Endothelial cell of umbilical vein (primary cell): Measurements from ENCODE around the gene RFX2. TPM values are rescaled to one million over a fixed set of nuclear protein-coding genes. Genes with fewer than 3 reads are reported as not detected.

Experiments used
- BruUV-seq: library from RNA; stranded (reverse); fragments of 400-500 nt; replicated peaks from 2 replicates; lab custom pipeline; 2021; lab: Mats Ljungman, UMichigan
- CTCF ChIA-PET: fragments of 300-600, 350-600 bp; sonication (Branson Sonifier 250); formaldehyde crosslinking; loops from one replicate; lab custom pipeline; 2021; ENCODE audit warnings: antibody characterized with exemption, inconsistent platforms; lab: Charles Lee
- POLR2A ChIA-PET: fragments of 300-600, 350-600 bp; sonication (Branson Sonifier 250); formaldehyde crosslinking; loops from one replicate; lab custom pipeline; 2021; ENCODE audit warnings: antibody characterized with exemption, inconsistent platforms; lab: Charles Lee
- DNase-seq: peaks from one replicate; pipeline ENCODE4 v3.0.0-alpha.2; 2011; ENCODE audit warnings: low read depth, low spot score
- FAIRE-seq: peaks from 2 replicates; lab custom pipeline; 2011; peaks lifted over from hg19 to GRCh38; lab: Jason Lieb, UNC
- H2AFZ ChIP-seq: 2 replicates; pipeline ENCODE4 v1.6.0; 2012; ENCODE audit warnings: low read depth, low read length, control low read depth, inconsistent platforms
- H3K27ac ChIP-seq: 2 replicates; pipeline ENCODE4 v1.5.1; 2011; ENCODE audit warnings: low read depth, mild to moderate bottlenecking, control low read depth, low read length, moderate library complexity; ENCODE audit not compliant: insufficient read depth
- H3K27me3 ChIP-seq, 2 experiments: 2 replicates each; pipeline versions ENCODE4 v1.6.0 to v1.6.1; 2011; ENCODE audit warnings: low read length in 2 of 2, mixed read lengths in 1 of 2; ENCODE audit not compliant: control insufficient read depth in 2 of 2, insufficient read depth in 2 of 2
- H3K36me3 ChIP-seq, 2 experiments: 2 replicates in 1 of 2; 3 replicates in 1 of 2; pipeline ENCODE4 v1.5.1; 2011; ENCODE audit warnings: low read length in 2 of 2, mild to moderate bottlenecking in 1 of 2, moderate library complexity in 1 of 2; ENCODE audit not compliant: control insufficient read depth in 2 of 2, insufficient read depth in 2 of 2; ENCODE audit errors: extremely low read depth in 1 of 2
- H3K4me1 ChIP-seq: 3 replicates; pipeline ENCODE4 v1.5.1; 2011; ENCODE audit warnings: mild to moderate bottlenecking, low read length; ENCODE audit not compliant: control insufficient read depth, insufficient read depth; ENCODE audit errors: extremely low read depth
- H3K4me2 ChIP-seq: 2 replicates; pipeline ENCODE4 v1.6.1; 2011; ENCODE audit warnings: low read length, control low read depth, mixed read lengths; ENCODE audit not compliant: insufficient read depth
- H3K4me3 ChIP-seq, 3 experiments: fragments of 200-600 bp in 1 of 3; sonication (generic), shearing (Covaris generic) in 1 of 3; replicated peaks in 1 of 3; 2 replicates each; pipeline ENCODE4 v1.5.1; 2011 to 2016; ENCODE audit warnings: control low read depth in 3 of 3, low read length in 3 of 3, mild to moderate bottlenecking in 2 of 3, inconsistent platforms in 1 of 3, low read depth in 1 of 3, moderate library complexity in 1 of 3; ENCODE audit not compliant: insufficient read depth in 1 of 3
- H3K79me2 ChIP-seq: 2 replicates; pipeline ENCODE4 v1.6.0; 2012; ENCODE audit warnings: low read length, inconsistent platforms; ENCODE audit not compliant: control insufficient read depth, insufficient read depth
- H3K9ac ChIP-seq: replicated peaks from 2 replicates; pipeline ENCODE3; 2011; ENCODE audit warnings: low read length, control low read depth; ENCODE audit not compliant: insufficient read depth; ENCODE audit errors: extremely low read depth
- H3K9me1 ChIP-seq: replicated peaks from 3 replicates; pipeline ENCODE4 v1.6.0; 2011; ENCODE audit warnings: mild to moderate bottlenecking, low read length; ENCODE audit not compliant: control insufficient read depth, insufficient read depth; ENCODE audit errors: extremely low read depth
- H3K9me3 ChIP-seq: replicated peaks from 2 replicates; pipeline ENCODE4 v1.5.1; 2012; ENCODE audit warnings: low read length, inconsistent platforms; ENCODE audit not compliant: control insufficient read depth, insufficient read depth
- H4K20me1 ChIP-seq: replicated peaks from 2 replicates; pipeline ENCODE3; 2011; ENCODE audit warnings: mild to moderate bottlenecking, low read length; ENCODE audit not compliant: control insufficient read depth, insufficient read depth; ENCODE audit errors: extremely low read depth
- EZH2 ChIP-seq: IDR thresholded peaks from 2 replicates; pipeline ENCODE4 v1.6.1; 2012; ENCODE audit warnings: borderline replicate concordance, low read depth, mild to moderate bottlenecking, moderate library complexity, low read length, inconsistent platforms; ENCODE audit not compliant: severe bottlenecking
- FOS ChIP-seq: IDR thresholded peaks from 2 replicates; pipeline ENCODE4 v1.6.1; 2011; ENCODE audit warnings: mild to moderate bottlenecking, low read length, moderate library complexity, borderline replicate concordance; ENCODE audit not compliant: insufficient read depth
- GATA2 ChIP-seq: IDR thresholded peaks from 2 replicates; pipeline ENCODE4 v1.7.0; 2011; ENCODE audit warnings: low read depth, mild to moderate bottlenecking, moderate library complexity, mixed read lengths, low read length; ENCODE audit not compliant: insufficient read length, insufficient read depth
- JUN ChIP-seq: IDR thresholded peaks from 2 replicates; pipeline ENCODE4 v1.6.1; 2011; ENCODE audit warnings: borderline replicate concordance, low read depth; ENCODE audit not compliant: insufficient read length, insufficient read depth
- MYC ChIP-seq: IDR thresholded peaks from one replicate; pipeline ENCODE4 v1.6.1; 2011; ENCODE audit warnings: mild to moderate bottlenecking, low read depth, low read length
- POLR2A ChIP-seq: IDR thresholded peaks from 2 replicates; pipeline ENCODE4 v1.6.1; 2012; ENCODE audit warnings: low read depth, mild to moderate bottlenecking, control low read depth, low read length
- POLR2AphosphoS5 ChIP-seq: IDR thresholded peaks from 2 replicates; pipeline ENCODE4 v1.6.1; 2012; ENCODE audit warnings: low read depth, mild to moderate bottlenecking, control low read depth, low read length, moderate library complexity; ENCODE audit not compliant: insufficient read depth
- dilution Hi-C: fragments of 300-500 bp; cut with MboI; formaldehyde crosslinking; loops from one replicate; pipeline ENCODE4 v1.15.0; 2019; ENCODE audit warnings: low sequenced_read_pairs; ENCODE audit not compliant: extremely low pct_ligation_motif_present
- intact Hi-C: fragments of 100-400 bp; cut with micrococcal nuclease; formaldehyde crosslinking; loops from one replicate; pipeline ENCODE4 v1.10.0; 2022
- polyA plus RNA-seq, 4 experiments: library from polyadenylated mRNA; depleted of rRNA in 3 of 4; stranded (reverse) in 3 of 4; unstranded in 1 of 4; fragments of >200 nt; gene quantifications; 2 replicates each; pipeline versions ENCODE4 v1.2.1 to v1.2.3, GENCODE V29; 2011 to 2012; ENCODE audit warnings: missing spikeins in 1 of 4
- total RNA-seq: library from RNA; stranded (reverse); gene quantifications from 2 replicates; pipeline ENCODE4 v1.2.3, GENCODE V29; 2021
- TF ChIP-seq, protein P1 (sequence below): IDR thresholded peaks from 2 replicates; pipeline ENCODE4 v1.6.1; 2011; ENCODE audit not compliant: insufficient read depth, insufficient read length
- TF ChIP-seq, protein P2 (sequence below), 2 donors: IDR thresholded peaks; 1 replicate in 1 of 2; 2 replicates in 1 of 2; pipeline ENCODE4 v1.5.1; 2011; ENCODE audit warnings: low read length in 2 of 2, mild to moderate bottlenecking in 2 of 2, moderate library complexity in 2 of 2, control low read depth in 1 of 2, inconsistent platforms in 1 of 2, low read depth in 1 of 2; ENCODE audit not compliant: insufficient read depth in 1 of 2; ENCODE audit errors: extremely low read depth in 1 of 2

Gene RFX2
- total and polyA plus RNA-seq, 2 donors (not counting 3 experiments of a cell fraction or from before 2014, with no cell fraction given): 16.1 to 19.0 TPM

DNA sequence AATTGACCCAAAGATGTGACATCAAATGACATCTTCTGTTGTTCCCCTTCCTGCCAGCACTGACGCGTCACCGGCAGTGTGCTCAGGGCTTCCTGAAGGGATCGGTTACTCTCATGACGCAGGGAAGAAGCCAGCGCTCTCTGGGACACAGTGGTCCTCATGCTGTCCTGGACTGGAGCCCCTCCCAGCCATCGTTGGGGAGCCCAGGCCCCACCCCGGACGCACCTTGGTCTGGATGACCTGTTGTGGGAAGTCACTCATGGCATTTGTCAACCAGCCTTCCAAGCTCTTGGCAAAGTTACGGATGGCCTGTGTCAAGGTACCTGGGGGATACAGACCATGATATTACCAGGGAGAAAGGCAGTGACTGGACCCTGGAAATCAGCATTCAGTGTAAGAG, 106.3 kb downstream of the RFX2 start:
- POLR2A ChIA-PET: no interaction called here
- H3K9me3 ChIP-seq: no peaks in the 10 kb centered on the region
- H3K9me1 ChIP-seq: no peaks in the 10 kb centered on the region
- H3K36me3 ChIP-seq: peaks cover 3 to 9% of the 10 kb centered on the region in 2 experiments
- H3K79me2 ChIP-seq: no peaks in the 10 kb centered on the region
- no peak overlapping the region for H3K4me2 ChIP-seq
- TF ChIP-seq, protein P1, sequence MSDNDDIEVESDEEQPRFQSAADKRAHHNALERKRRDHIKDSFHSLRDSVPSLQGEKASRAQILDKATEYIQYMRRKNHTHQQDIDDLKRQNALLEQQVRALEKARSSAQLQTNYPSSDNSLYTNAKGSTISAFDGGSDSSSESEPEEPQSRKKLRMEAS: no peak
- TF ChIP-seq POLR2A: no peak
- no peak for TF ChIP-seq FOS
- TF ChIP-seq GATA2: no peak
- no peak for TF ChIP-seq EZH2
- TF ChIP-seq JUN: no peak
- no peak for TF ChIP-seq POLR2AphosphoS5
- TF ChIP-seq, protein P2, sequence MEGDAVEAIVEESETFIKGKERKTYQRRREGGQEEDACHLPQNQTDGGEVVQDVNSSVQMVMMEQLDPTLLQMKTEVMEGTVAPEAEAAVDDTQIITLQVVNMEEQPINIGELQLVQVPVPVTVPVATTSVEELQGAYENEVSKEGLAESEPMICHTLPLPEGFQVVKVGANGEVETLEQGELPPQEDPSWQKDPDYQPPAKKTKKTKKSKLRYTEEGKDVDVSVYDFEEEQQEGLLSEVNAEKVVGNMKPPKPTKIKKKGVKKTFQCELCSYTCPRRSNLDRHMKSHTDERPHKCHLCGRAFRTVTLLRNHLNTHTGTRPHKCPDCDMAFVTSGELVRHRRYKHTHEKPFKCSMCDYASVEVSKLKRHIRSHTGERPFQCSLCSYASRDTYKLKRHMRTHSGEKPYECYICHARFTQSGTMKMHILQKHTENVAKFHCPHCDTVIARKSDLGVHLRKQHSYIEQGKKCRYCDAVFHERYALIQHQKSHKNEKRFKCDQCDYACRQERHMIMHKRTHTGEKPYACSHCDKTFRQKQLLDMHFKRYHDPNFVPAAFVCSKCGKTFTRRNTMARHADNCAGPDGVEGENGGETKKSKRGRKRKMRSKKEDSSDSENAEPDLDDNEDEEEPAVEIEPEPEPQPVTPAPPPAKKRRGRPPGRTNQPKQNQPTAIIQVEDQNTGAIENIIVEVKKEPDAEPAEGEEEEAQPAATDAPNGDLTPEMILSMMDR (IDR thresholded peaks at IDR 0.05; ENCODE audit: extremely low read depth in 1 of 2, insufficient read depth in 1 of 2, low read depth in 1 of 2, low read length in 2 of 2): no peak
- TF ChIP-seq MYC: no peak
- dilution Hi-C loops: no loop called here
- CTCF ChIA-PET: no interaction called here
- no peak overlapping the region for H2AFZ ChIP-seq
- H3K27me3 ChIP-seq: no peaks in the 10 kb centered on the region
- H3K4me3 ChIP-seq: no peak overlapping the region
- H3K9ac ChIP-seq: no peak overlapping the region
- DNase-seq (no peak), FAIRE-seq (no peak)
- no peaks in the 10 kb centered on the region for H3K4me1 ChIP-seq
- H4K20me1 ChIP-seq: no peaks in the 10 kb centered on the region
- intact Hi-C loops: no loop called here
- no TSS peak for BruUV-seq
- H3K27ac ChIP-seq: no peak overlapping the region
